Thyroid gland (tissue), 4 donors: Measurements from ENCODE around the gene C19orf12.

Source experiments
- POLR2A ChIP-seq, 2 donors: fragments of 450-650 bp; IDR thresholded peaks; one replicate each; pipeline ENCODE4 v1.6.1; 2017; ENCODE audit warnings: antibody characterized with exemption in 2 of 2, mild to moderate bottlenecking in 2 of 2, moderate library complexity in 1 of 2
- TF ChIP-seq, protein P1 (sequence below), 6 experiments: fragments of 200-600 bp in 3 of 6; fragments of 450-650 bp in 3 of 6; sonication (generic) in 3 of 6; IDR thresholded peaks; one replicate each; pipeline ENCODE4 v1.5.1; 2016 to 2019; ENCODE audit warnings: antibody characterized with exemption in 6 of 6, mild to moderate bottlenecking in 2 of 6, inconsistent platforms in 1 of 6, moderate library complexity in 1 of 6

DNA sequence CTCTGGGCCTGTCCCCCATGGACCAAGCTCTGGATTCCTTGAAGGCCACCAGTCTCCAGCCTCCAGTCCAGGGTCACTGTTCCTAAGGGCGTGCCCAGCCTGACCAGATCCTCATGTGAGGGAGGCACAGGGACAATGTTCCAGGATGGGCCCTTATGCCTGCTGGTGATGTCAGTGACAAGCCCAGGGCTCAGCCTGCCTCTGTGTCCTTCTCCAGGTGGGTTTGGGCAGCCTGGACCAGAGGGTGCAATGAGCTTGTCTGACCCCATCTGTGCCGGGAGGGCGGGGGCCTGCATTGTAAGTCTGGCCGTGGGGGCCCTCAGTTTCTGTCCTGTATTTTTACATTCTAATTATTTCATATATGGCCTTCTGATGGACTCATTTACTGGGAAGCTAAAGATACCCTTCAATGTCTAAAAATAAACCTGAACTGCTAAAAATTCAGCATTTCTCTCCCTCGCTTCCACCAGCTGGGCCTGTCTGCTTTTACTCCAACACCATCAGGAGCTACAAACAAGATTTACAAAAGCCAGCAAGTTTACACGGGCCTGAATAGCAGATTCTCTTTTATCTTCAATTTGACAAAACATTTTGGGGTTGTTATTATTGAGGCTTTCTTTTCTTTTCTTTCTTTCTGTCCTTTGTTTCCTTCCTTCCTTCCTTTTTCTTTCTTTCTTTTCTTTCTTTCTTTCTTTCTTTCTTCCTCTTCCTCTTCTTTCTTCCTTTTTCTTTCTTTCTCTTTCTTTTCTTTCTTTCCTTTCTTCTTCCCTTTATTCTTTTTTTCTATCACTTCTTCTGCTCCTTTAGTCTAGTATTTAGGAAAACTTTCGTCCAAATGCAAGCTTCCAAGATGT is 34.2 kb upstream of the C19orf12 start:
- TF ChIP-seq, protein P1, sequence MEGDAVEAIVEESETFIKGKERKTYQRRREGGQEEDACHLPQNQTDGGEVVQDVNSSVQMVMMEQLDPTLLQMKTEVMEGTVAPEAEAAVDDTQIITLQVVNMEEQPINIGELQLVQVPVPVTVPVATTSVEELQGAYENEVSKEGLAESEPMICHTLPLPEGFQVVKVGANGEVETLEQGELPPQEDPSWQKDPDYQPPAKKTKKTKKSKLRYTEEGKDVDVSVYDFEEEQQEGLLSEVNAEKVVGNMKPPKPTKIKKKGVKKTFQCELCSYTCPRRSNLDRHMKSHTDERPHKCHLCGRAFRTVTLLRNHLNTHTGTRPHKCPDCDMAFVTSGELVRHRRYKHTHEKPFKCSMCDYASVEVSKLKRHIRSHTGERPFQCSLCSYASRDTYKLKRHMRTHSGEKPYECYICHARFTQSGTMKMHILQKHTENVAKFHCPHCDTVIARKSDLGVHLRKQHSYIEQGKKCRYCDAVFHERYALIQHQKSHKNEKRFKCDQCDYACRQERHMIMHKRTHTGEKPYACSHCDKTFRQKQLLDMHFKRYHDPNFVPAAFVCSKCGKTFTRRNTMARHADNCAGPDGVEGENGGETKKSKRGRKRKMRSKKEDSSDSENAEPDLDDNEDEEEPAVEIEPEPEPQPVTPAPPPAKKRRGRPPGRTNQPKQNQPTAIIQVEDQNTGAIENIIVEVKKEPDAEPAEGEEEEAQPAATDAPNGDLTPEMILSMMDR (IDR thresholded peaks at IDR 0.05): no peak
- no peak for TF ChIP-seq POLR2A (IDR thresholded peaks at IDR 0.05)
